Measurements from ENCODE around the gene LMNA. TPM values are rescaled to one million over a fixed set of nuclear protein-coding genes. Genes with fewer than 3 reads are reported as not detected.
A peak's percentile ranks its signal among the peaks of the same experiment; 100 is the strongest.

The LMNA gene
- total and polyA plus RNA-seq, 4 donors = 60.4 to 160 (median 97.2) TPM

- TF ChIP-seq SP1 (IDR thresholded peaks at IDR 0.05) = peak; percentile 88
- peak; percentile 84 for TF ChIP-seq MAX (IDR thresholded peaks at IDR 0.05)
- no peak for TF ChIP-seq CTCF (IDR thresholded peaks at IDR 0.05; ENCODE audit: low read depth, low read length, missing input control)
- peak; percentile 49 to 89 for TF ChIP-seq JUND (IDR thresholded peaks at IDR 0.05)
- peak; percentile 75 for TF ChIP-seq REST (IDR thresholded peaks at IDR 0.05)
- TF ChIP-seq YY1 (IDR thresholded peaks at IDR 0.05) = peak; percentile 78
- peak; percentile 95 to 98 for TF ChIP-seq HNF4A (conservative IDR thresholded peaks at IDR 0.05)
- TF ChIP-seq ATF3 (IDR thresholded peaks at IDR 0.05) = peak; percentile 98
- TF ChIP-seq EGR1 (IDR thresholded peaks at IDR 0.05; ENCODE audit: low read depth in 2 of 2) = peak in 1 of 2 donors; percentile 30
- TF ChIP-seq FOXA1 (IDR thresholded peaks at IDR 0.05) = no peak
- peak; percentile 39 to 46 for TF ChIP-seq RAD21 (IDR thresholded peaks at IDR 0.05)
- peak; percentile 48 for TF ChIP-seq FOXA2 (IDR thresholded peaks at IDR 0.05)
- TF ChIP-seq TAF1 (conservative IDR thresholded peaks at IDR 0.05) = peak; percentile 53
- peak; percentile 89 for TF ChIP-seq NR2F2 (IDR thresholded peaks at IDR 0.05)
- peak; percentile 86 for TF ChIP-seq ZBTB33 (IDR thresholded peaks at IDR 0.05)
- peak in 1 of 2 donors; percentile 73 for TF ChIP-seq GABPA (IDR thresholded peaks at IDR 0.05 in 1 of 2, conservative IDR thresholded peaks at IDR 0.05 in 1 of 2)
- TF ChIP-seq RXRA (IDR thresholded peaks at IDR 0.05) = peak; percentile 96 to 99
- TF ChIP-seq HNF4G (IDR thresholded peaks at IDR 0.05) = peak; percentile 67
- peak overlapping the region in 1 of 3 donors; percentile 15 for H3K4me3 ChIP-seq (ENCODE audit: low read depth in 1 of 3, low read length in 3 of 3)
- H3K36me3 ChIP-seq (ENCODE audit: control insufficient read depth in 4 of 4, insufficient read depth in 3 of 4, low read depth in 1 of 4, low read length in 3 of 4) = no peaks in the 10 kb centered on the region
- no peak overlapping the region for H3K9ac ChIP-seq (ENCODE audit: low read depth in 1 of 2, low read length in 2 of 2)
- WGBS = 53% methylated on average over 3 of the region's 3 CpGs
- H3K27ac ChIP-seq (ENCODE audit: low read depth in 1 of 2, low read length in 2 of 2) = peak overlapping the region; percentile 78 to 86
- no peaks in the 10 kb centered on the region for H3K27me3 ChIP-seq (ENCODE audit: control insufficient read depth in 4 of 4, insufficient read depth in 4 of 4, low read length in 3 of 4)
- peaks cover 8 to 25% (median 17%) of the 10 kb centered on the region in 4 donors for H3K4me1 ChIP-seq (ENCODE audit: control insufficient read depth in 4 of 4, insufficient read depth in 4 of 4, low read length in 3 of 4)
- DNase-seq (ENCODE audit: low spot score) = no peak
- no peaks in the 10 kb centered on the region for H3K9me3 ChIP-seq (ENCODE audit: control insufficient read depth in 4 of 4, low read length in 3 of 4)
Measured at GRCh38 chr1:156069490-156070455, 44.7 kb upstream of the LMNA start.

Data from liver (tissue), 9 donors.